Measurements from ENCODE around the gene RELCH.

Gene RELCH

DNA sequence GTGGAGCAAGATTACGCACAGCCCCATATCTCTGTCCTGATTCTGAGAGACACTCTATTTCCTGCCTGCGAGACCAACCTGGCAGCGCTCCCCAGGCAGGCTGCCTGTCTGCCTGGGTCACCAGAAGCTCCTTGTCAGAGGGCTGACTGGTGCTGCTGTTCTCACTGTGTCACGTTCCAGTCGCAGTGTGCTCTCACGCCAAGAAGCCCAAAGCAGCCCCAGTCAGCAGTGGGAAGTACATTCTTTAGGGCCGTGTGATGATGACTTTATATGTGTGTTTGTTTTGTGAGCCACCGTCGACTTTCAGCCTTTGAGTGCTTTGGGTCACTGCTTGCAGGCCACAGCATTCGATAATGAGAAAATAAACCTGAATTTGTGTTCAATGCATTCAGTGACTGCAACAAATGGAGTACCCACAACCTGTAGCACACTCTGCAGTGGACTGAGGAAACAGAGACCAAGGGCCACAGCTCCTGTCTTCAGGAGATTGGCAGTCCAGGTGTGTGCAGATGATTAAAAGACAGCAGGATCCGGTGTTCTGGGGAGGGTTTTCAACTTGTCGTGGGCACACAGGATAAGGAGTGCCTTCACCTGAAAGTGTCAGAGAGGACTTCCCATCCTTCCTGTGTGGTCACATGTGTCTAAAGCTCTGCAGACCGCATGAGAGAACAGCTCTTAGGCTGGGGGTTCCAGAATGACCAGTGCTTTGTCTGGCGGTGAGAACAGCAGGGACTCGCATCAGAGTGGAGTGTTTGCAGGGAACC lies 142.8 kb downstream of the RELCH start:
- peaks cover 67% of the 10 kb centered on the region for H3K27me3 Mint-ChIP-seq
- no peaks in the 10 kb centered on the region for H3K36me3 Mint-ChIP-seq (ENCODE audit: low read depth)
- no peaks in the 10 kb centered on the region for H3K9me3 Mint-ChIP-seq
- H3K4me3 Mint-ChIP-seq: no peak overlapping the region
- H3K27ac Mint-ChIP-seq: no peak overlapping the region
- peaks cover 54% of the 10 kb centered on the region for H3K4me1 Mint-ChIP-seq (ENCODE audit: low read depth)

- no peak overlapping the region for H3K27ac Mint-ChIP-seq
- no peaks in the 10 kb centered on the region for H3K36me3 Mint-ChIP-seq (ENCODE audit: low read depth)
- H3K27me3 Mint-ChIP-seq: peaks cover 67% of the 10 kb centered on the region
- H3K4me3 Mint-ChIP-seq: no peak overlapping the region
- H3K9me3 Mint-ChIP-seq: no peaks in the 10 kb centered on the region
- H3K4me1 Mint-ChIP-seq (ENCODE audit: low read depth): peaks cover 53% of the 10 kb centered on the region
Measured at GRCh38 chr18:62330650-62331049, 143.6 kb downstream of the RELCH start.

DNA sequence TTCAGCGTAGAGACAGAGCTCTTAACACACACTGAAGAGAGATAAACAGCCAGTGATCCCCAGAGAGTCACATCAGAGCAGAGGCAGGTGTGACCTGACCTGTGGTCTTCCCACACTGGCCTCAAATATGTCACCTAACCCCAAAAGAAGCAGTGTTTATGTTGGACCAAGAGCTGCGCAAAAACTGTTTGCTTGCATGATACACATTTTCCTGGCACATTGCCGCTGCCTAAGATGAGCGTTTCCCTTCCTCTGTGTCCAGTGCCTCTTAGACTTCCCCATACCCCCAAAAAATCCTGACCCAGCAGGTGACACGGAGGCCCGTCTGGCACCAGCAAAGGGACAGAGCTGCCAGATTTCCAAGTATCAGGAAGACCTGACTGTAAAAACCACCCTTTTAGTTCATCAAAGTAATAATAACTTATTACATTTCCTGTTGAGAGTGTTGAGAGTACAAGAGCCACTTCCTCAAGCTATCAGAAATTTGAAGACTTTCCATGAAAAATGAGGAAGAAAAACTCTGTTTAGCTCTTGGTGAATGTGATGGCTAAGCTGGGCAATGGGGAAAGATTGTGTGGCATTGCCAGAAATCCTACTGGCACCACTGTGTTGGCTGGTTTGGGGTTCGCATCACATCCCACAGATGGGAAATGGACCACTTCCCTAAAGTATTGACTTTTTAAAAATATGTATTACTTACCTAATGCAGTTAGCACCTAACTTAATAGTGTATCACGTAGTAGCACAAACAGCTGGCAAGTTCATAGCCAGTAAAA lies 144.7 kb downstream of the RELCH start:
- no peaks in the 10 kb centered on the region for H3K36me3 Mint-ChIP-seq (ENCODE audit: low read depth)
- H3K9me3 Mint-ChIP-seq: no peaks in the 10 kb centered on the region
- peaks cover 42% of the 10 kb centered on the region for H3K4me1 Mint-ChIP-seq (ENCODE audit: low read depth)
- H3K27me3 Mint-ChIP-seq: peaks cover 65% of the 10 kb centered on the region
- no peak overlapping the region for H3K4me3 Mint-ChIP-seq
- H3K27ac Mint-ChIP-seq: no peak overlapping the region

- Mint-ChIP-seq H3K4me3 (no peak overlapping the region), H3K4me1 (ENCODE audit: low read depth) (peaks cover 36% of the 10 kb centered on the region), H3K27me3 (peaks cover 60% of the 10 kb centered on the region), H3K27ac (peak overlapping the region; percentile 53), H3K9me3 (no peaks in the 10 kb centered on the region), H3K36me3 (ENCODE audit: low read depth) (no peaks in the 10 kb centered on the region)
Measured at GRCh38 chr18:62332431-62332830, 145.4 kb downstream of the RELCH start.

DNA sequence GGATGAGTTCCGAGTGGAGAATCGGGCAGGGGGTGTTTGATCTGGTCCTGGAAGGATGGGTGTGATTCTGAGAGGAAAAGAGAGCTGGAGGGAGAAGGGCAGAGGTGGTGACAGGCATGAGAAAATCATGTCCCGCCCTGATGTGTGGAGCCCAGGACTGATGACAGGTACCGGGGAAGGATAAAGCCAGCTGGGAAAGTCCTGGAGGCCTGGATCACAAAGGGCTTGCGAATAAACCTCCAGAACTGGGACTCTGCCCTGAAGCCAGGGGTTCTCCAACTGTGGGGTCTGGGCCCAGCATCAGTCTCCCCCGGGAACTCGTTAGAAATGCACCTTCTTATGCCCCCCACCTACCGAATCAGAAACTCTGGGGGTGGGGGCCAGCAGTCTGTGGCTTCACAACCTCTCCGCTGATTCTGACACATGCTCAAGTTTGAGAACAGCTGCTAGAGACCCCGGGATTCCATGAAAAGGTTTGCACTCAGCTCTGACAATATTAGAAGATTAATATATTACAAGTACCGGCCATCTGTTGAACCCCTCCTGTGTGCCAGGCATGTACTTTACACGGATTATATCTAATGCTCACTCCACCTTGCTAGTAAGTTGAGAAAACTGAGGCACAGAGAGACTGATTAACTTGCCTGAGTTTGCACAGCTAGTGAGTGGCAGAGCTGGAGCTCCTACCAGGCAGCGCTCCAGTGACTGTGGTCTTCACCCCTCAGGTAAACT lies 146.1 kb downstream of the RELCH start:
- no peaks in the 10 kb centered on the region for H3K36me3 Mint-ChIP-seq (ENCODE audit: low read depth)
- no peak overlapping the region for H3K4me3 Mint-ChIP-seq
- H3K9me3 Mint-ChIP-seq: no peaks in the 10 kb centered on the region
- peaks cover 58% of the 10 kb centered on the region for H3K27me3 Mint-ChIP-seq
- peaks cover 32% of the 10 kb centered on the region for H3K4me1 Mint-ChIP-seq (ENCODE audit: low read depth)
- no peak overlapping the region for H3K27ac Mint-ChIP-seq

DNA sequence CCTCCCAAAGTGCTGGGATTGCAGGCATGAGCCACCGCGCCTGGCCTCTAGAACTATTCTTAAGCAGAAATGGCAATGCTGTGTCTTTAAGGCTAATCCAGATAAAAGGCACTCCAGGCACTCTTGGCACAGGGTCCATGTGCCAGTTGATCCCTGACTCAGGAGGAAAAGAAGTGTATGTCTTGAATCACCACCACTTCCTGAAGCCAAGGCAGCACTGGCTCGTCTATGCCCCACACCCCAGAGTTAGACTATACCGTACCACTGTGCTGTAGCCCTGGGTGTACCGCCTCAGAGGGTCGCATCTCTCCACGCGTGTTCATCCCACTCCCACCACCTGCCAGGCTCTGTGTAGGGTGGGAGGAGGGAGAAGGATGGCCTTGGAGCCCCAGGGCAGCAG lies 147.1 kb downstream of the RELCH start:
- H3K27me3 Mint-ChIP-seq: peaks cover 53% of the 10 kb centered on the region
- H3K4me1 Mint-ChIP-seq (ENCODE audit: low read depth): peaks cover 29% of the 10 kb centered on the region
- no peak overlapping the region for H3K4me3 Mint-ChIP-seq
- no peak overlapping the region for H3K27ac Mint-ChIP-seq
- no peaks in the 10 kb centered on the region for H3K9me3 Mint-ChIP-seq
- H3K36me3 Mint-ChIP-seq (ENCODE audit: low read depth): no peaks in the 10 kb centered on the region

- H3K27me3 Mint-ChIP-seq: peaks cover 46% of the 10 kb centered on the region
- no peak overlapping the region for H3K27ac Mint-ChIP-seq
Measured at GRCh38 chr18:62335494-62335893, 148.4 kb downstream of the RELCH start.

GRCh38 chr18:62336618-62337017 lies 149.6 kb downstream of the RELCH start:
- peaks cover 44% of the 10 kb centered on the region for H3K27me3 Mint-ChIP-seq
- H3K27ac Mint-ChIP-seq: no peak overlapping the region
- H3K4me3 Mint-ChIP-seq: no peak overlapping the region
- no peaks in the 10 kb centered on the region for H3K9me3 Mint-ChIP-seq
- H3K4me1 Mint-ChIP-seq (ENCODE audit: low read depth): peaks cover 26% of the 10 kb centered on the region
- H3K36me3 Mint-ChIP-seq (ENCODE audit: low read depth): no peaks in the 10 kb centered on the region

More at GRCh38 chr18:62335494-62335893, 148.4 kb downstream of the RELCH start:
- Mint-ChIP-seq H3K9me3 (no peaks in the 10 kb centered on the region), H3K4me1 (ENCODE audit: low read depth) (peaks cover 24% of the 10 kb centered on the region), H3K36me3 (ENCODE audit: low read depth) (no peaks in the 10 kb centered on the region), H3K4me3 (no peak overlapping the region)

- Mint-ChIP-seq H3K4me3 (no peak overlapping the region), H3K9me3 (no peaks in the 10 kb centered on the region), H3K27me3 (peaks cover 36% of the 10 kb centered on the region), H3K4me1 (ENCODE audit: low read depth) (peaks cover 21% of the 10 kb centered on the region), H3K36me3 (ENCODE audit: low read depth) (no peaks in the 10 kb centered on the region), H3K27ac (no peak overlapping the region)
Measured at GRCh38 chr18:62337336-62337735, 150.3 kb downstream of the RELCH start.

DNA sequence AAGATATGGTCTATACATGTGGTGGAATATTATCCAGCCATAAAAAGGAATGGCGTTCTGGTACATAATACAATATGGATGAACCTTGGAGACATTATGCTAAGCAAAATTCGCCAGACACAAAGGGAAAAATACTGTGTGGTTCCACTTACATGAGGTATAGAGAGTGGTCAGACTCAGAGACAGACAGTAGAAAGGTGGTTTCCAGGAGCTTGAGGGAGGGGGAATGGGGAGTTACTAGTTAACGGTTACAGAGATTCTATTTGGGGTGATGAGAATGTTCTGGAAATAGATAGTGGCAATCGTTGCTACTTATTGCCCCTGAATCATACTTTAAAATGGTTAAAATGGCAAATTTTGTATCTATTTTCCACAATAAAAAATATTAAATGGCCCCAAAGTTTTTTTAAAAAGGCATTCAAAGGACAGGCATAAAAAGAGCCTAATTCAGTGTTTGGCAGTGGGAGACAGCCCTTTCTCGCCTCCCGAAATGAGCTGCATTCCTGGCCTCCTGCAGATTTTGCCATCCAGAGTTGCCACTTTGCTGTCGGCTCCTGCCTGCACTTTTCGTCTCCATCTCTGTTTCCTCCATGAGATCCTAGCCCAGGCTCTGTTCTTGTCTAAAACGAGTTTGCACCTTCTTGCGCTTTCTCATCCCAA lies 151.5 kb downstream of the RELCH start:
- Mint-ChIP-seq H3K27me3 (peaks cover 29% of the 10 kb centered on the region), H3K4me3 (no peak overlapping the region), H3K27ac (no peak overlapping the region), H3K4me1 (ENCODE audit: low read depth) (peaks cover 19% of the 10 kb centered on the region), H3K9me3 (no peaks in the 10 kb centered on the region), H3K36me3 (ENCODE audit: low read depth) (no peaks in the 10 kb centered on the region)

DNA sequence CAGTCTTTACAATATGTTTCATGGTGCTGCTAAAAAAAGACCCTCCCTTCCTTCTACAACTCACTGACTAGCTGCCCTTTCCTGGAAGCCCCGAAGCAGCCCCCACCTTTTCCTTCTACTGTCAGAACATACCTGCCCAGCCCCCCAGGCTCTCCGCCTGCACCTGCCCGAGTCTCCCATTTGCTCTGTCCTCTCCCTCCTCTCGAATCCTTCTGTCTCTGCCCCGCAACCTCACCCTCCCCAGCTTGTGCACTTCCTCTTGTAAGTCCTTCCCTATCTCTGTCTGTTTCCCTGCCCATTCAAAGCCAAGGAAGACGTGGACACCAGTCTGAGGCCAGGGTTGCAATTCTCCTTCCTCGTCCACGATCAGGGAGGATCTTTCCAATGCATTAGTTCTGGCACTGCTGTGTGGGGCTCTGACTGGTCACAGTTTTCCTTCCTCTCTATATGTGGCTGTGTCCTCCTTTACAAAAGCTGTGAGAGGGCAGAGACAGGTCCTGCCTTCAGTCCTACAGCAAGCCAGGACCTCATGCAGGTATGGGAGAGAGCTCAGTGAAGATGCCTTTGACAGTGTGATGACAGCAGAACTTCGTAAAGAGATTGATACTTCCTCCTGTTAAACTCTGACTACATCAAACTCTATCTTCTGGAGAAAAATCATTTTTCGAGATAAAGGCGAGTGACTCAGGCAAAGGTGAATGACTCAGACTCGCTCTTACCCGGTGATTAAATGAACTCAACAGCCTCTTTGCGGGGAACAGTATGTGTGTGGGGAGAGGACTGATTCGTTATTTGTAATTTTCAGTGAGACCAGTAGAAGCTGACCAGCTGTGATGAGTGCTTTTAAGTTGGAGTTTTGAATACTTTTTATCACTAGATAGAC lies 152.3 kb downstream of the RELCH start:
- no peak overlapping the region for H3K4me3 Mint-ChIP-seq
- peaks cover 19% of the 10 kb centered on the region for H3K4me1 Mint-ChIP-seq (ENCODE audit: low read depth)
- no peak overlapping the region for H3K27ac Mint-ChIP-seq

DNA sequence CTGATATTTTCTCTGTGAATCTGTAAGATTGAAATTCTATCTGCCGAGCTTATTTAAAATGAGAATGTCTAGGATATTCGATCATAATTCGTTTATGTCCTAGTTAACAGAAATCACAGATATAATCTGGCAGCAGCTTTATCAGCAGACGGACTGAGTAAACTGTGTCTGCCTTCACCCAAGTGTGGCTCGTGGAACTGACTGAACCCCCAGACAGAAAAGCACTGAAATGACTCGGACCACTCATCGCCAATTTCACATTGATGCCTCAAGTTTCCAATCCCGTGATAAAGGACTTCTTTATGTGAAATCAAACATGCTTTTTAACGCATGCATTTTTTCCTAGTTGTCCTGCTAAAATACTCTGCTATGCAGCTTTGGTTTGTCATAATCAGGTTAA lies 153.9 kb downstream of the RELCH start:
- Mint-ChIP-seq H3K9me3 (no peaks in the 10 kb centered on the region), H3K36me3 (ENCODE audit: low read depth) (no peaks in the 10 kb centered on the region), H3K27ac (no peak overlapping the region)

More for the DNA sequence above, 152.3 kb downstream of the RELCH start:
- H3K36me3 Mint-ChIP-seq (ENCODE audit: low read depth): no peaks in the 10 kb centered on the region
- H3K9me3 Mint-ChIP-seq: no peaks in the 10 kb centered on the region
- peaks cover 29% of the 10 kb centered on the region for H3K27me3 Mint-ChIP-seq

DNA sequence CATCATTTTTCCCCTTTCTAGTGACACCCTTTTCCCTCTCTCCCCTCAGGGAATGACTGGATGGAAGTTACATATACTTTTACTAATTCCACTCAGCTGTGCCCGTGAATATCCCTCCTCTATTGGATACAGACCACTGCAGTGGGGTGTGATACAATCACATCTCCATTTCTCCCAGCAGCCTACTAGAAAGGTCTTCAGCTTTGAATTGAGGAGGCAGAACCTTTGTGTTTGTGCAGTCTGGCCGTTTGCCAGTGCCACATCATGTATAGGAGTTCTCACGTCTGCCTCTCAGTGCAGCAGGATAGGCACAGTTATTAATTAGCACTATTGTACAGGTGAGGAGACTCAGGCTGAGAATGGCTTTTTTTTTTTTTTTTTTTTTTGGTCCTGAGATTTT lies 154.4 kb downstream of the RELCH start:
- no peaks in the 10 kb centered on the region for H3K36me3 Mint-ChIP-seq (ENCODE audit: low read depth)
- peaks cover 19% of the 10 kb centered on the region for H3K4me1 Mint-ChIP-seq (ENCODE audit: low read depth)
- H3K9me3 Mint-ChIP-seq: no peaks in the 10 kb centered on the region
- H3K4me3 Mint-ChIP-seq: no peak overlapping the region
- peaks cover 21% of the 10 kb centered on the region for H3K27me3 Mint-ChIP-seq
- no peak overlapping the region for H3K27ac Mint-ChIP-seq

More for the DNA sequence above, 153.9 kb downstream of the RELCH start:
- Mint-ChIP-seq H3K27me3 (peaks cover 26% of the 10 kb centered on the region), H3K4me3 (no peak overlapping the region), H3K4me1 (ENCODE audit: low read depth) (peaks cover 19% of the 10 kb centered on the region)

DNA sequence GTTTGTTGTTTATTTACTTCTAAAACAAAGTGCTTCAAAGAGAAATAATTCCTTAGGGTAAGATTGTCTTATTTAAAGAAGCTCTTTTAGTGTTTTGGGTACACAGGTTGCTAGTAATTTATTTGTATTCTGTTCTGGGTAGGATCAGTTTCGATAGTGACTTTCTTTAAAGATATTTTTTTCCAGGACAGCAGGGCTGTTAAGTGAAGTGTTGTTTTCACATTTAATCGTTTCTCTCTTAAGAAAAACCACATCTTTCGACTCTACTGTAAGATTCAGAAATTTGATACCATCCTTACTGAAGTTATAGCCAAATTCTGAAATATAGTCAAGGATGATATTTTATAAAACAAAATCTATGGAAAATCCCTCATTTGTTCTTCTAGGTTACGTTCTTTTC lies 155.8 kb downstream of the RELCH start:
- no peaks in the 10 kb centered on the region for H3K9me3 Mint-ChIP-seq
- no peak overlapping the region for H3K27ac Mint-ChIP-seq
- peaks cover 26% of the 10 kb centered on the region for H3K4me1 Mint-ChIP-seq (ENCODE audit: low read depth)
- H3K36me3 Mint-ChIP-seq (ENCODE audit: low read depth): no peaks in the 10 kb centered on the region
- H3K4me3 Mint-ChIP-seq: no peak overlapping the region
- peaks cover 14% of the 10 kb centered on the region for H3K27me3 Mint-ChIP-seq
